GOT3 (cell line): Measurements from ENCODE around the gene MACROD2.
"Not testable (repeated sequence)": the region's sequence is repeated elsewhere in the genome, so short reads cannot be mapped to it uniquely, and the experiment has no call there.

Experiments used
- DNase-seq: peaks from one replicate; lab custom pipeline; 2025; ENCODE audit warnings: mixed read lengths; lab: John Stamatoyannopoulos, UW

The MACROD2 gene

GRCh38 chr20:15176929-15177328 is 1181.6 kb downstream of the MACROD2 start:
- DNase-seq: no peak

- DNase-seq: no peak
These were observed 1183.3 kb downstream of the MACROD2 start for GRCh38 chr20:15178581-15178980.

GRCh38 chr20:15179381-15179780 is 1184.1 kb downstream of the MACROD2 start:
- DNase-seq: no peak

GRCh38 chr20:15179781-15180180 is 1184.5 kb downstream of the MACROD2 start:
- DNase-seq: no peak

GRCh38 chr20:15185322-15185721 is 1190.0 kb downstream of the MACROD2 start:
- DNase-seq: no peak

GRCh38 chr20:15185913-15186312 is 1190.6 kb downstream of the MACROD2 start:
- no peak for DNase-seq

- no peak for DNase-seq
These were observed 1192.3 kb downstream of the MACROD2 start for GRCh38 chr20:15187612-15188011.

GRCh38 chr20:15188415-15188814 is 1193.1 kb downstream of the MACROD2 start:
- no peak for DNase-seq

GRCh38 chr20:15191082-15191723 is 1195.9 kb downstream of the MACROD2 start:
- DNase-seq: no peak

- no peak for DNase-seq
These were observed 1200.1 kb downstream of the MACROD2 start for GRCh38 chr20:15195378-15195777.

- no peak for DNase-seq
These were observed 1201.4 kb downstream of the MACROD2 start for GRCh38 chr20:15196547-15197255.

- not testable (repeated sequence) for DNase-seq
These were observed 1202.7 kb downstream of the MACROD2 start for GRCh38 chr20:15198017-15198416.

GRCh38 chr20:15199698-15200097 is 1204.4 kb downstream of the MACROD2 start:
- no peak for DNase-seq

- DNase-seq: no peak
These were observed 1204.8 kb downstream of the MACROD2 start for GRCh38 chr20:15200147-15200565.

- no peak for DNase-seq
These were observed 1206.3 kb downstream of the MACROD2 start for GRCh38 chr20:15201602-15202001.

GRCh38 chr20:15204234-15204633 is 1208.9 kb downstream of the MACROD2 start:
- no peak for DNase-seq

- DNase-seq: no peak
These were observed 1209.7 kb downstream of the MACROD2 start for GRCh38 chr20:15205028-15205427.

- DNase-seq: no peak
These were observed 1210.4 kb downstream of the MACROD2 start for GRCh38 chr20:15205719-15206118.

- DNase-seq: no peak
These were observed 1214.2 kb downstream of the MACROD2 start for GRCh38 chr20:15209537-15209936.

GRCh38 chr20:15214051-15214450 is 1218.7 kb downstream of the MACROD2 start:
- DNase-seq: no peak

- no peak for DNase-seq
These were observed 1224.8 kb downstream of the MACROD2 start for GRCh38 chr20:15220009-15220656.

GRCh38 chr20:15220778-15221565 is 1225.7 kb downstream of the MACROD2 start:
- DNase-seq: no peak
